Endometrial microvascular endothelial cells (primary cell): Measurements from ENCODE around the gene RAB21. TPM values are rescaled to one million over a fixed set of nuclear protein-coding genes. Genes with fewer than 3 reads are reported as not detected.
"Not testable (repeated sequence)": the region's sequence is repeated elsewhere in the genome, so short reads cannot be mapped to it uniquely, and the experiment has no call there.

Source experiments
- in situ Hi-C: cut with HindIII; loops from 2 replicates; pipeline ENCODE4 v1.10.0; 2017; ENCODE audit warnings: low sequenced_read_pairs, low pct_unique_long_range_greater_than_20kb; ENCODE audit errors: inconsistent ontology term
- total RNA-seq: library from RNA; depleted of rRNA; stranded (reverse); fragments of >200 nt; gene quantifications from one replicate; pipeline ENCODE4 v1.2.3, GENCODE V29; 2015; ENCODE audit errors: inconsistent ontology term

RAB21 gene
- total RNA-seq, 1 donor from 2014 or later: 19.5 TPM

DNA sequence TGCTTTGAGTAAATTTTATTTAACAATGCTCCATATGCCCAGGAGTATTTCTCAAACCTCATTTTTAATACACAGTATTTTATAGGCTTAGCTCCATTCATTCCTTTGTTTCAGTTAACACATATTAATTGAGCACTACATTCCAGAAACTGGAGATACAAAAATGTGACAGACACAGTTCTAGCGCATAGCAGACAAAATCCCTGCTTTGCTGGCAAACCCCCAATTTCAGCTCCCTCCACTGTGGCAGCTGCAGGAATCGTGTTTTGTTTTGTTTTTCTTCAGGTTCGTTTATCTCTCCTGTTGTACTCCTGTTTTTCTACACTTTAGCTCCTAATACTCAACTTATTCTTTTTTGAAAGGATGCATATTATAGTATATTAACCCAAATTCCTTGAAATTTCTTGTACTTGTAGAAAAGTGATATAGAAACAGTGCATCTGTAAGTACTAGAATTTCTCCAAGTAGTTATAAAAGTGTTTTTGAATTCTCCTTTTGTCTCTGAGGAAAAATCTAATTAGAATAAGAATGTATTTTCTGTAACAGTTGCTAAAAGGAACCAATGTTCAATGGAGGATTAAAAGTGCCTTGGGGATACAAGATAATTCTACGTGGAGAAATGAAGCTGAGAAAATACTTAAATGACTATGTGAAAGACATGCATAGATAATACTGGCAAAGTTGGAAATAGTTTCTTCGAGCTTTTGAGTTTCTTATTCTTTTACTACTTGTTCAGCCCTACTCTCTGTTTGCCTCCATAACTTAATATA is 6.4 kb upstream of the RAB21 start:
- in situ Hi-C loops: no loop called here

DNA sequence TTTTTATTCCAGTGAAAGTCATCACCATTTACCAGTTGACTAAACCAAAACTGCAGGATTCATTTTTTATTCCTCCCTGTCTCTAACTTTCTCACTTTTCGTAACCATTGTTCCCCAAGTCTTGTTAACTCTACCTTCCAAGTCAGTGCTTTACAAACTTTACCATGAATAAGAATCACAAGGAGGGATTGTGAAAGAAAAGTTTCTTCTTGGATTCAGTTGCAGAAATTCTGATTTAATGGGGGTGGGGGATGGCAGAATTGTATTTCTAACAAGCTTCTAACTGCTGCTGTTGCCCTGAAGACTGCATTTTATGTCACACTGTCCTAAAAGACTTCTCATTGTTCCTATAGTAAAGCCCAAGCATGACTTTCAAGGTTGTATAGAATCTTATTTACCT is 5.0 kb upstream of the RAB21 start:
- in situ Hi-C loops: no loop called here

GRCh38 chr12:71752891-71753290 is 1.8 kb upstream of the RAB21 start:
- in situ Hi-C loops: no loop called here

- in situ Hi-C loops: no loop called here
Observed at GRCh38 chr12:71755146-71755892, 656 bp downstream of the RAB21 start.

- in situ Hi-C loops: no loop called here
Observed at GRCh38 chr12:71756054-71756690, 1.5 kb downstream of the RAB21 start.

DNA sequence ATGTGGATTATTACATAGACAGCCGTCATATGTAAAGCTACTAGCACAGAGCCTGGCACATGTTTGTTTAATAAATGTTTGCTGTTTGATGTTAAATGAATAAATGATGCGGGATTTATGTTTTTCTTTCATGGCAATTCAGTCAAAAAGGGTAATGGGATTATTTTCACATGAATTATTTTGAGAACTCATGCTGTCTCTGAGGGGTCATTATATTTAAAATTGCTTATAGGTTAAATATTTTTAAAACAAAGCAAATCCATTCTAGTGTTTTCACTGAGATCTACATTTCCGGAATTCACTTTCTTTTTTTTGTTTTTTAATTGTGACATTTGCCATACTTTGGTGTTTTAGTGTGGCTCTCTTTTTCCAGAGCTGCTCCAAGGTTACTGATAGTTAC is 5.3 kb downstream of the RAB21 start:
- in situ Hi-C loops: no loop called here

DNA sequence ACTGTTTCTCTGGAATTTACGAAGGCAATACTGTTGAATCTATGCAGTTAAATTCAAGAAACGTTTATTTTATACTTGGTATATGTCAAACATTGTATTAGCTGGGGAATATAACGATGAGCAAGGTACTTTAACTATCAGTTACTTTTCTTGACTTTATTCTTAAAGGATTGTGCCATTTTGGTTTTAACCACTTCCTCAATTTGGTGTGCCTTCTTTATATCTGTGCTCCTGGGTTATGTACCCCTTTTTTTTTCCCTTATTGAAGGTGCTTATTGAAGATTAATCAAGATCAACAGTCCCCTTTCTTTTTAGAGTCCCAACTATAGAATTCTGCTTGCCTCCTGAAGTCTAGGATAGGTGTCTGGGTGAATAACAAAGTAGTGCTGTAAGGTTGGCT is 5.8 kb downstream of the RAB21 start:
- in situ Hi-C loops: no loop called here

DNA sequence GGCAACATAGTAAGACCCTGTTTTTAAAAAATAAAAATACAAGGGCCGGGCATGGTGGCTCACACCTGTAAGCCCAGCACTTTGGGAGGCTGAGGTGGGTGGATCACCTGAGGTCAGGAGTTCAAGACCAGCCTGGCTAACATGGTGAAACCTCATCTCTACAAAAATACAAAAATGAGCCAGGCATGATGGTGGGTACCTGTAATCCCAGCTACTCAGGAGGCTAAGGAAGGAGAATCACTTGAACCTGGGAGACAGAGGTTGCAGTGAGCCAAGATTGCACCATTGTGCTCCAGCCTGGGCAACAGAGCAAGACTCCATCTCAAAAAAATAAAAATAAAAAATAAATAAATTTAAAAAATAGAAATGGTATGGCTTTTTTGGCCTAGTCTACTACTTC is 6.7 kb downstream of the RAB21 start:
- in situ Hi-C loops: not testable (repeated sequence)

- in situ Hi-C loops: no loop called here
Observed at GRCh38 chr12:71763677-71764379, 9.2 kb downstream of the RAB21 start.

DNA sequence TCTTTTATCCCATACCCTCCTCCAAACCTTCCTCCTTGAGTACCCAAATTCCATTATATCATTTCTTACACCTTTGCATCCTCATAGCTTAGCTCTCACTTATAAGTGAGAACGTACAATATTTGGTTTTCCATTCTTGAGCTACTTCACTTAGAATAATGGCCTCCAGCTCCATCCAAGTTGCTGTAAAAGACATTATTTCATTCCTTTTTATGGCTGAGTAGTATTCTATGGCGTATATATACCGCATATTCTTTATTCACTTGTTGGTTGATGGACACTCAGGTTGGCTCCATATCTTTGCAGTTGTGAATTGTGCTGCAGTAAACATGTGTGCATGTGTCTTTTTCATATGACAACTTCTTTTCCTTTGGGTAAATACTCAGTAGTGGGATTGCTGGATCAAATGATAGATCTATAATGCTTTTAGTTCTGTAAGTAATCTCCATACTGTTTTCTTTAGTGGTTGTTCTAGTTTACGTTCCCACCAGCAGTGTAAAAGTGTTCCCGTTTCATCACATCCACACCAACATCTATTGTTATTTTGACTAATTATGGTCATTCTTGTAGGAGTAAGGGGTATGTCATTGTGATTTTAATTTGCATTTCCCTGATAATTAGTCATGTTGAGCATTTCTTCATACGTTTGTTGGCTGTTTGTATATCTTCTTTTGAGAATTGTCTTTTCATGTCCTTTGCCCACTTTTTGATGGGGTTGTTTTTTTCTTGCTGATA is 10.1 kb downstream of the RAB21 start:
- in situ Hi-C loops: no loop called here

- in situ Hi-C loops: no loop called here
Observed at GRCh38 chr12:71766202-71766601, 11.5 kb downstream of the RAB21 start.

- in situ Hi-C loops: no loop called here
Observed at GRCh38 chr12:71767183-71767582, 12.5 kb downstream of the RAB21 start.

- in situ Hi-C loops: no loop called here
Observed at GRCh38 chr12:71768900-71769299, 14.2 kb downstream of the RAB21 start.

- in situ Hi-C loops: no loop called here
Observed at GRCh38 chr12:71771069-71771468, 16.4 kb downstream of the RAB21 start.

DNA sequence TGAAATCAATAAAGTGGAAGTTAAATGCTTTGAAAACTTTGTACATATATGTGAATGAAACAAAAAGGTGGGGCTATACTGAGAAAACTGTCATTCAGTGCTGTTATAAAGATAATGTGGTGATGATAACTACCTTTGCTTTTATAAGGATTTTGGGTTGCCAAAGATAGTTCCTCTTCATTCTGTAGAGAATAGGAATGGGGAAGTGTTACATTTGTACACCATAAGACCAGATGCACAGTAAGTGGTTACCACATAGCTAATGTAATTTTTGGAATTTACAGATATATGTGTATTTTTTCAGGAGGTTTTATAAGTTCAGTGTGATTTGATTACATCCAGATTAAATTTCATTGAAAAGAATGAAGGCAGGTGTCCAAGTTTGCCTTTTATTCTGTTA is 18.1 kb downstream of the RAB21 start:
- in situ Hi-C loops: no loop called here

- in situ Hi-C loops: no loop called here
Observed at GRCh38 chr12:71780237-71780822, 25.7 kb downstream of the RAB21 start.

- in situ Hi-C loops: no loop called here
Observed at GRCh38 chr12:71782017-71782416, 27.4 kb downstream of the RAB21 start.

DNA sequence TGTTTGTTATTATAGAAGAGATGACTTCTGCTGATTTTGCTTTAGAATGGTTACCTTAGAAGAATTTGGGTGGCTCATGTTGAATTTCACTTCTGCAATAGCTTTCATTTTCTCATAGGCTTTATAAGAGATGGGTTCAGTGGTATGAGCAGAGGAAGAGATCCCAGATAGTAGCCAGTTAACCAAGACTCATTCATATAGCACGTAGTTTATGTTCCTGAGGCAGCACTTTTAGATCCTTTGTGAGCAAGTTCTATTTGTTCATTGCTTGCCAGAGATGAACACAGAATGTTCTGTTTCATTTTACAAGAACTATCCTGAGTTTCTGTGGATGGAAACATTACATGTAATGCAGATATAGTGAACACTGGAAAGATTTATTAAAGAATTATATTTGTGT is 32.2 kb downstream of the RAB21 start:
- in situ Hi-C loops: no loop called here
